Hematopoietic multipotent progenitor cell (in vitro differentiated cells): ENCODE measurements around the gene CDH2. TPM values are rescaled to one million over a fixed set of nuclear protein-coding genes. Genes with fewer than 3 reads are reported as not detected.

Experiments used
- DNase-seq, 3 donors: peaks; one replicate each; pipeline ENCODE4 v3.0.0-alpha.2; 2011 to 2015; ENCODE audit warnings: low read depth in 2 of 3, low spot score in 2 of 3
- total RNA-seq: library from RNA; depleted of rRNA; stranded (reverse); fragments of >200 nt; gene quantifications from one replicate; pipeline ENCODE4 v1.2.3, GENCODE V29; 2012

Gene CDH2
- total RNA-seq, 1 donor = 3.5 TPM

DNA sequence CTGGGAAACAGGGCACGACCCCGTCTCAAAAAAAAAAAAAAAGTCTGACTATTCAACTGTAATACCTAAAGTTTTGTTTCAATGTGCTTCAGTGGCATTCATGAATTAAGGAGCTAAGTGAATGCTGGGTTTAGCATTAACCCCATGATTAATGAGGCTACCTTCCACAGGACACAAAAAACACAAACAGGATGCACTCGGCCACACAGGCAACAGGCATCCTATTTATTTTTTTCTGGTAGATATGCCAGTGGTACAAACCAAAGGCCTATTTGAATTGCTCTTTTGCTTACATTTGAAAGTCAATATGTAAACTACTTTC lies 48.3 kb downstream of the CDH2 start:
- no peak for DNase-seq

DNA sequence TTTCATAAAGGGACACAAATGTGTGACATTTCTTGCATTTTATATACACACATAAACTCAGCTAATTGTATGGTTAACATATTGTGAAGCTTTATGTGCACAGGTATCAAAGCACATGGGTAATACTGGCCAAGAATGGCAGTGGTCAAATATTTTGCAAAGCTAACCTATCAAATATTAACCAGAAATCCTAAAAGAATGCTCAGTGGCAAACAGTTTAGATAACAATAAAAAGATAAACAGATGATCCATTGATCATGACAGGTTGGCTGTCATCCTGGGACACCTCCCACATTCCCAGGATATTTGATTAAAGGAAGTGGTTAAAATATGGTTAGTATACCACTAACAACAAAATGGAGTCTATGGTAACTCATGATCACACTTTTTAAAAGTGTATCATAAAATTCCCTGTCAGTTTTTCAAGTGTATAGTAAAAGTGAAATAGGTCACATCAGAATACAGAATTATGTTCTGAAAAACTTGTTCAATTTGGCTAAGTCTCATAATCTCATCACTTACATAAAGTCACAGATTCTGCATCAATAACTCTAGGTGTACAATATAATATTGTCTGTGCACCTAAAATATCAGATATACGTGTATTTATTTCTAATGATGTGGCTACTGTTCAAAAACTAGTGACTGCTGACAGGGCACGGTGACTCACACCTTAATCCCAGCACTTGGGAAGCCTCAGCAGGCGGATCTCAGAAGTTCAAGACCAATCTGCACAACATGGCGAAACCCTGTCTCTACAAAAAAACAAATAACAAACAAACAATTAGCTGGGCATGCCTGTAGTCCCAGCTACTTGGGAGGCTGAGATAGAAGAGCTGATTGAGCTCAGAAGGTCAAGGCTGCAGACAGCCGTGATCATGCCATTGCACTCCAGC lies 48.9 kb downstream of the CDH2 start:
- no peak for DNase-seq

DNA sequence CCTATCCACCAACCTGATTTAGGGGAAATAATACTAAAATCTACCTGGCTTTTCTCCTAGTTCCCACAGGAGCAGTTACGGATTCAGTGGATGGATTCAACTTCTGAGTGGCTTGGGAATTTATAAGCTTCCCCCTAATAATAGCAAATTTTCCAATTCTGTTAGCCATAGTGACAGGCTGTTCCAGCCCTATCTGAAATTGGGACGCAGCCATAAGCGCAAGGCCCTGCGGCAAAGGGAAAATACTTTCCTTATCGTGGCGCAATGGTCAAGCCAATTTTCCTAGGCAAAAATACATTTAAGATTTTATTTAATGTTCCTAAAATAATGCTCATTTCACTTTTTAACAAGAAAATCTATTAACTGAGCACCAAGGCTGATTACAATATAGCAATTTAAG lies 49.7 kb downstream of the CDH2 start:
- DNase-seq = no peak

DNA sequence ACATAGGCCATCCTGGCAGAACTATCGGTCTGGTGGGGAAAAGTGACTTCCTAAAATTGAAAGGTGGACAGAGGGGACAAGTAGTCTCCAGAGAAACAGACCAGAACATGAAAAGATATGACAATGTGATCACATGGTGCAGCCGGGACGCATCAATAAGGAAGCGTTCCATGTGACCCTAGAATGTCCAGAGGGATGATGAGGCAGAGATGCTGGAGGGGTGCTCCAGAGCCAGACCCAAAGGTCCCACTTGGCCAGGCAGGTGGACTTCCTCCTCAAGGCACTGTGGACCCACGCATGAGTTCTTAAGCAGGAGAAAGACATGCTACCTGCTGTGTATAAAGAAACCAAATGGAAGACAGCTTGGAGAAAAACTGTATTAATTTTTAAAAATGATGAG lies 50.2 kb downstream of the CDH2 start:
- no peak for DNase-seq

DNA sequence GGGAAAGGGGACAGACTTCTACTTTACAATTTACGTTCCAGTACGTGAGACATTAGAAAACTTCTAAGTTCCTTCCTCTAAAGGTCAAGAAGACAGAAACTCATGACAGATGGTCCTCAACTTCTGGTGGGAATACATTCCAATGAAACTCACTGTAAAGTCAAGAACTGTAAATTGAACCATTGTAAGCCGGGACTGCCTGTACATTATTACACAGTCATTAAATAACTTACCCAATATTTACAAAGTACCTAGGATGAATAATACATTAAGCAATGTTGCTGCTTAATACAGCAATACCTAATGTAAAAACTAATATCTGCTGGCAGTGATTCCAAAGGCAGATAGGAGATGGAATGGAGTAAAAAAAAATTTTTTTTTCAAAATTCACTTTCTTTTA lies 51.9 kb downstream of the CDH2 start:
- DNase-seq = no peak

DNA sequence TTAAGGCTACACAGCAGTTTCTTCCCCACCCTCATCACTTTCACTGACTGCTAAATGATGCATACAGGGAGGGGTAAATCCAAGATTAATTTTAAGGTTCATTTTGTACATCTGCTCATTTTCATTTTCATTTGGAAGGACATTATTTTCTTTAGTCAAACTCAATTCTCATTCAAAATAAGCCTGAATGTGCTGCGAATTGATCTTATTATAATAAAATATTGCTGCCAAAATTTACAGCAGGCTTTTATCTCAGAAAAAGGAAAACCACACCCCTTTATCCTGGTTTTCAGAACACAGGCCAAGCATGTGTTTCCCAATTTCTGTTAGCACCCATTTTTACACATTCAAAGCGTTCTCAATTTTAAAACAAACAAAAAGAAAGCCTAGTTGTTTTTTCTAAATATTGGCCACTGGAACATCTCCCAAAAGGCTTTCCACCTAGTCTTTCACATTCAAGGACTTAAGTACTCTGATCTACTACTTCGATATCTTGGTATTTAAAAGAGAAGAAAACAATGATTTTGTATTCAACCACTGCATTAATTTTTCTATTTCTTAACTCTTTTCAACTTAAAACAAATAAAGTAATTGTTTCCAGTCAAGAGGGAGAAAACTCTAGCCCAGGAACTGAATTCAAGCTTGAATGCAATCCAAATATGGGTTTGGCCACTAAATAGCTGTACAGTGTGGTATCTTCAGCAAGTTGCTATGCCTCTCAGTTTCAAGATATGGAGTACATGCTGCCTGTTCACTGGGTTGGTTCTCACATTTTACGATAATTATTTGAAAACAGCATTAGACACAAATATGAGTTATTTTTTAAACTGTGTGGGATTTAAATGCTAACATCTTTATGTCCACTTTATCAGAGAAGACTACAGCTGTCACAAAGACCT lies 52.5 kb downstream of the CDH2 start:
- no peak for DNase-seq

DNA sequence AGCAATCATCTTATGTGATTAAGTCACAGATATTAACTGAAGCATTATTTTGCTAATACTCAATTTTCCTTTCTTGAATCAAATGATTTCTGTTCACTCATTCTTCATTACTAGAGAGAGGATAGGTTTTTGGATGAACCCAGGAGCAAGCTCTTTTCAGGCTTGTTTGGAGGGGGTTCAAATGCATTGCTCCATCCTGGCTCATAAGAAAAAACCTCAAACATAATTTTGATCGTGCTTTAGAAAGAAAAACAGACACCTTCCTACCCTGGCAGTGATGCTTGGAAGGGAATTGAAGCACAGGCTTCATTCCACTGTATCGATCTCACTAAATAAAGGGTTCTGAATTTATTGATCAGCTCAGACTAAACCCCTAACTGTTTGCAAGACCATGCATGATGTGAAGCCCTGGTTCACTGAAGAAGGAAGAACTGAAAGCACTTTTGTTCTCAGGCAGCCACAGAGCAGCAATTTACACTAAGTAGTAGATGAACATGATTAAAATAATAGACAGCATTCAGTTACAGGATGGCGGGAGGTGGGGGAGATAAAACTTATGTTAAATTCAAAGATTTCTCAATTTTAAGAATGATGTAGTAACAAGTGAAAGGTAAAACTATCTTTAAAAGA lies 53.4 kb downstream of the CDH2 start:
- no peak for DNase-seq

DNA sequence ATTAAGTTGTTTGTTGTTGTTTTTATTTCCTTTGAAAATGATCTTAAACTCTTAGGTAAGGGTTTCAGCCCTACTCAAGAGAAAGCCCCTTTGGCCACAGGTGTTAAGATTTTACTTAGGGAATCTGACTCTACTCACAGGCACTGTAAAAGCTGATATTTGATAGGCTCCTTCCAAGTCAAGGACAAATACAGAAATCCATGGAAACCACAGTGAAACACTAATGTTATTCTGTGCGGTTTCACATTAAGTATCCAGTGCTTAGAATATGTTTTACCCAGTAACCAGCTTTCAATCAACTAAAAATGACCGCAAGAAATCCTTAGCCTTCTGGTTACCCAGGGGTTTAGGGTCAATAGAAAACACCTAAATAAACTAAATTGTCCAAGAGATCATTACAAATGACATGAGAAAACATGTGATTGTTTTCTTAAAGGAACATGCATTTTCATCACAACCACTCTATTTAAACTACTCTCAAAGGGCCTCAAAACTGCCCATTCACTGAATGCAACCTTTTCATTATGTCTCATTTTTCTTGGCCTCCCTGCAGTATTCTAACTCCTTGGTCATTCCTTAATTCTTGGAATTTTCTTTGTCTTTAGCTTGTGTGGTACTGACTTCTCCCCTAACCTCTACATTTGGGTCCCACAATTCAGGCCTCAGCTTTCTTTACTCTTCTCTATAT lies 56.0 kb downstream of the CDH2 start:
- DNase-seq = no peak

DNA sequence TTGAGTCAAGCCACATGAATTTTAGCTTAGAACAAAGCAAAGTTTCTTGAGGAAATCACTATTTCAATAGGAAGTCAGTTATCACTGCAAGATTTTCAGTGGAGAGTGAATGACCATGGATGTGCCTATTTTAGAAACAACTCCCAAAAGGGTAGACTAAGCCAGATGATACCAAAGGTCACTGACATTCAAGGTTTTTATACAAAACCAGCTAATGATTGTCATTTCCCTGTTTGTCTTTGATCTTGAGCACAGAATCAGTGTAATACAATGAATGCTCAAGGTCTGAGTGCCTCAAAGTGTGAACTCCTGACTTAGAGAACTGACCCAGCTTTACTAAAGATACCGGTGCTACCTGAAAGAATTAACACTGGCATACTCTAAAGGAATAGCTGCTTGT lies 60.5 kb downstream of the CDH2 start:
- DNase-seq = no peak

DNA sequence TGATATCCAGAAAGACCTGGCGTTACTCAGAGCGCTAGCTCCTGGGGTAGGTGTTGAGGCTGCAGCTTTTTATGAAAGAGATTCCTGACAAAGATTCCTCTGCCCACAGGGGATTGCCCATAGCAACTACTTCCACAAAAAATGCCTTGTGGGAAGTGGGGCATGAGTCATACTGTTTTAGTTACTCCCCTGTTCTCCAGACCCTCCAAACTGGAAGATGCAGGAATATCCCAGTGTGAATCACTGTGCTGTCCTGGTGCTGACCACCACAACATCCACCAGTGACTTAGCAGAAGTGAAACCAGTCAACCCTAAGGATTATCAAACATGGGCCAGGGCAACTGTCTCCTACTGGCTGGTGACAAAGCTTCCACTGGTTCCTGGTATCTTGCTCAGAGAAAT lies 61.8 kb downstream of the CDH2 start:
- no peak for DNase-seq

DNA sequence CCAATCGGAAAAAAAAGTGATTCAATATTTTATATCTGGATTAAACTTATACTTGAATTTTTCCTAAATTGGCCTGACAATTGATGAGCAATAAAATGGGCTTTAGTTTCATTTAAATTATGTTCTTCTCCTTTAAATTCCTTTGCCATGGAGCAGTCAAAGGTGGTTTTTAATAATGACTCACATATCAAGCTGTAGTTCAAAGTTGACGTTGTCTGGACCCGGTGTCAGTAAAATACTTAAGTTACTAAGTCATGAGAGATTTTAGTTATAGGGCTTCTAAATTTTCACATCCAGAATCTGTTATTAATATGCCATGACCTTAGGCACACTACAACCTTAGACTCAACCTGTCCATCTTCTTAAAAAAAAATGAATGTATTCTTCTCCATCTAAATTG lies 62.5 kb downstream of the CDH2 start:
- no peak for DNase-seq

DNA sequence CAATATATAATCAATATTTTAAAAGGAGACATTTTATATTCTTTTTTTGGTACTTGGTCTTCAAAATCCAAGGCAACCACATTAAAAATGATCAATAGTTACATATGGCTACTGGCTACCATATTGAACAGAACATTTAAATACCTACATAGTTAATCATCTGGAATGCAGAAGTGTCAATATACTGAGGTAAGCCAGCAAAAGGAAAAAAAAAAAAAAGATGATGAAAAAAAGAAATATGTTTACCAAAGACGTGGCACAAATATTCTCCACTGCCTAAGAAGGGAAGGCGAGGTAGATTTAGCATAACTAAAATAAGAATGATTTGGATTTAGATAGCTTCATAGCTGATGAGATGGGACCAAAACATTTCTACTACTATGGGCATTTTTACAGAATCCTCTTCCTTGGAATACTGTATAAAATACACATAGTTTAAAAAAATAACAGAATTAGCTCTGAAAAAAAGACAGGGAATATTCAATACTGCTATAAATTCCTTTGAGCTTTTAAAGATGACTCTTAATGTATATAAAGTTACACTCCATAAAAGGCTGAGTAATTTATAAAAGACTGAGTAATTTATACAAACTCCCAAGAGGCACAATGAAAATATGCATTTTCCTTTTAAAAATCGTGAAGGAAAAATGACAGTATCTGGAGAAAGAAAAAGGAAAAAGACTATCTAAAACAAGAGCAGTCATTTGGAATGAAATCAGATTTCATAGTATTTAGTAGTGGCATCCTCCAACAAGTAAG lies 63.5 kb downstream of the CDH2 start:
- no peak for DNase-seq

DNA sequence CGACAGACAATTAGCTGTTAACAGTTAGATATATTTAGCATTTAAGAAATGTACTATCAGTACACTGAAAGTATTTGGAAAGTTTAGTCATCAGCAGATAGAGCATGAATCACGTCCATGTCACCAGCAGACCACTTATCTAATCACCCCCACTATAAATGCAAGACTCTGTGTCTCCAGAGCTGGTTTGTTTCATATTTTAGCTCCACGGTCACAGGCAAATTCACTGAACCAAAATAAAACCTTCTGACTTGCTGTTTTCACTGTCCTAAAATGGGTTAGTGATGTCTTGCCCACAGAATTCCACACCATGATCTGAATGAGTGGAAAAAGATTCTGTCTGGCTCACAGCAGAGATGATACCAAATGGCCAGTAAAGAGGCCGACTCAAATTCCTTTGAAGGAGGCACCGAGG lies 64.9 kb downstream of the CDH2 start:
- DNase-seq = no peak

DNA sequence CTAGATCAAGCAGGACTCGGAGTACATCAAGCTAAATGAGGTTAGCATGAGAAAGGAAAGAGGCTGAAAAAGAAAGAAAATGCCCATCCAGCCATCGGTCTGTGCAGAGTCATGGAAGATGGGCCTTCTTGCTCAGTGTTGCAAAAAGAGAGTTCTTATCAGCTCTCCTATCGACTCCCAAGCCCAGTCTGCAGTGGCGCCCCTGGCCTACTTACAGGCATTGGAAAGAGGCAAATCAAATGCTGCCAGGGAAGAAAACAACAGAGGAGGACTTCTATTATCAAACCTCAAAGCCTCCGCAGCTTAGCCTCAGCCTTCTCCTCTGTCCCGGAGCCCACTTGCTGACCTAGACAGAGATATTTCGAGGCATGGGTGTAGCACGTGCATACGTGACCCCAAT lies 66.0 kb downstream of the CDH2 start:
- no peak for DNase-seq

DNA sequence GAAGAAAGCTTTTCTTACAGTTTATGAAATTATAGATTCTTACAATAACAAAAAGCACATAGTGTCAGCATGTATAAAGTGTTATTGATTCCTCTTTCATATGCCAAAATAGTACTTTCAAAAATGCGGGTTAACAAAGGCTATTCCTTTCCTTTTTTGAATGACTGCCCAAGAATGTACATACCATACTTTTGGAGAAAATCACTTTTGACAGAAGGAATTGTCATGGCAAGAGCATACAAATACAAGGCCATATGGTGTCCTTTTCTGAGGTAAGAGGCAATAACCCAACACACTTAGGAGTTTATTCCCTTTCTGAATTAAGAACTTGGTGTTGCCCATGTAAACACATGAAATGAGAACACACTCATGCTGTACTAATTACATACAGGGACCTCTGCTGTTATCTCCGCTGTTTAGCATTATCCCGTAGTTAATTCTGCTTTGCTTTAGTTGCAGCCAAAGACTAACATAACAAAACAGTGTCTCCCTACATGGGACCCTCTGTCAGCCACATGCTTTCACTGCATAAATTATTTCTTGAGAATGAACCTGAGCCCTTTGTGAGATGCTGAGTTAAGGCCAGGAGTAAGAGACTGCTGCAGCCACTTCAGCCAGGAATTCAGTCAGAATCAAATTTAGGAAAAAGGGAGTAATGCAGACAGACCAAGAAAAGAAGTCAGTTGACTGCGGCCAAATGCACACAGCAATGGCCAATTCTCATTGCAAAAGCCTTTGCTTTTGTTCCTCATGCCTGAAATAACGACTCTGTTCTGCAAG lies 67.0 kb downstream of the CDH2 start:
- no peak for DNase-seq

DNA sequence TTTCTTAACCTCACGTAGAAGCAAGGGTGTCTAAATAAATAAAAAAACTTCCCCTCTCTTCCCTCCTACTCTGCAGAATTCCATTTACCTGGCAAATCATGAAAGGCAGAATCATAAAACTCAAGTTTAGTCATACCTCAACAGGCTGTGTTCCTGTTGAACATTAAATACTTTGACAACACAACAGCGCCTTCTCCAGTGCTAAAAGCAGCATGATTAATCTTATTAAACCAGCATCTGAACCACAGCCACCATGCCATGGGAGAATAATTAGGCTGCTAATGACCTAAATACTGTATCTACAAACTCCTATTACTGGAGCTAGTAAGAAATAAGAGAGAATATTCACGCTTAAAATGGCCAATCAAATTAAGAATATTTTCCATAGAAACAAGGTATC lies 68.1 kb downstream of the CDH2 start:
- no peak for DNase-seq

DNA sequence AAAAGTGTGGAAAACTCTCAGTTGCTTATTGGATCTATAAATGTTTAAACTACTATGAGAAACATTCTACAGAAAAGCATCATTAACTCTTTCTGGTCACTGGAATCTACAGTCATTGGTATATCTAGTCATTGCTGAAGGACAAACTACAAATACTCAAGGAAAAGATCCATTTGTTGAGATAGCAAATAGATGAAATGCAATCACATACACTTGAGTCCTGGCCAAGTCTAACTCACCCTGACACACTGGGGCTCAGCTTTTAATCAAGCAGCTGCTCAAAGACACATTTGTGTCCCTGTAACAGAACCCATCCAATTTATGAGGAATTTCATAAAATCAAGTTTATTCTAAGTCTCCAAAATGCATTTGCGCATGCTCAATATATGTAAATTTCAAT lies 68.7 kb downstream of the CDH2 start:
- DNase-seq = no peak

DNA sequence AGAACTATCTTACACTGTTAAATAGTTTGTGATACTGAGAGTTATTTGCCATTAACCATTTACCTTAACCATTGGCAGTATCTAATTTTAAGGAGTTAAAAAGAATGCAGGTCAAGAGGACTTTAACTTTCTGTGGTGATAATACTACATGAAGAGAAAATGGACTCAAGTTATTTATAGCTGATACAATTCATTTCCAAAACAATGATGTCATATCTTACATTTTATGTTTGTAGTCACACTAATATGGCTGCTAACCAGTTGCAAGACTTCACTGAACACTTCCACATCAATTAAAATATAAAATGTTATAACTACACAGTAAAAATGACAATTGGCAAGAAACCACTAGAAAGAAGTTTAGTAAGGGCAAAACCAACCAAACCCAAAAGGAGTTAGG lies 77.7 kb downstream of the CDH2 start:
- no peak for DNase-seq

DNA sequence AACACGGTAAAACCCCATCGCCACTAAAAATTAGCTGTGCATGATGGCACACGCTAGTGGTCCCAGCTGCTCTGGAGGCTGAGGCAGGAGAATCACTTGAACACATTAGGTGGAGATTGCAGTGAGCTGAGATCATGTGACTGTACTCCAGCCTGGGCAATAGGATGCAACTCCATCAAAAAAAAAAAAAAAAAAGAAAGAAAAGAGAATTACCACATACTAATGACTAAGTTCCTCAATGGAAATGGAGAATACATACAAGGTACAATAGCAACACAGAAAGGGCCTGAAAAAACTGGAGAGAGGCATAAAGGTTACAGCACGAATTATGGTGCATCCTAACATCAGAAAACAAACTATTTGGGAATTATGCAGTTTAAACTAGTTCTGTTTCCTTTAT lies 81.3 kb downstream of the CDH2 start:
- no peak for DNase-seq

DNA sequence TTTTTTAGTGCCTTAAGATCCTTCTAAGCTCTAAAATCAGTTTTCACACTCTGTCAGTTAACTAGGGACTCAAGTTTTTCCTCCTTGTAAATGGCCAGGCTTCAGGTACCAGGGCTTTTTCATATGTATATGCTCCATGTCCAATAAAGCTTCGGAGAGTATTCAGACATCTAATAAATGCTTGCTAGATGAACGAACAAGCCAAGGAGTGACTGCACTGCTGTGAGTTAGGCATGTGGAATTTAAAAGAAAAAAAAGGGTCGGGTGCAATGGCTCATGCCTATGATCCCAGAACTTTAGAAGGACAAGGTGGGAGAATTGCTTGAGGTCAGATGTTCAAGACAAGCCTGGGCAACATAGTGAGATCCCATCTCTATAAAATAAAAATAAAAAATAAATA lies 81.9 kb downstream of the CDH2 start:
- DNase-seq = no peak
